H9 (cell line): ENCODE data around the gene ZNF213. TPM values are rescaled to one million over a fixed set of nuclear protein-coding genes. Genes with fewer than 3 reads are reported as not detected.
A peak's percentile ranks its signal among the peaks of the same experiment; 100 is the strongest.

Experiments
- DNase-seq: peaks from one replicate; pipeline ENCODE4 v3.0.0-alpha.2; 2017
- H2AFZ ChIP-seq: one replicate; pipeline ENCODE4 v1.6.1; 2013; ENCODE audit warnings: mild to moderate bottlenecking, low read length, control low read depth, moderate library complexity
- H2AK5ac ChIP-seq: 2 replicates; pipeline ENCODE4 v1.6.1; 2013; ENCODE audit warnings: low read length, control low read depth, mixed read lengths; ENCODE audit not compliant: insufficient read length
- H2BK120ac ChIP-seq: one replicate; pipeline ENCODE4 v1.6.1; 2013; ENCODE audit warnings: low read depth, mild to moderate bottlenecking, low read length, control low read depth, inconsistent platforms; ENCODE audit not compliant: poor library complexity, severe bottlenecking
- H2BK12ac ChIP-seq: 2 replicates; pipeline ENCODE4 v1.6.1; 2013; ENCODE audit warnings: low read length, control low read depth, mixed read lengths, low read depth; ENCODE audit not compliant: insufficient read length
- H2BK15ac ChIP-seq: 2 replicates; pipeline ENCODE4 v1.6.1; 2013; ENCODE audit warnings: low read depth, low read length, control low read depth
- H2BK20ac ChIP-seq: one replicate; pipeline ENCODE4 v1.6.1; 2013; ENCODE audit warnings: low read depth, mild to moderate bottlenecking, low read length, control low read depth, inconsistent platforms; ENCODE audit not compliant: poor library complexity, severe bottlenecking
- H2BK5ac ChIP-seq: 2 replicates; pipeline ENCODE4 v1.6.1; 2013; ENCODE audit warnings: low read length, control low read depth, mixed read lengths; ENCODE audit not compliant: insufficient read length
- H3K14ac ChIP-seq: 2 replicates; pipeline ENCODE4 v1.6.1; 2013; ENCODE audit warnings: low read length, control low read depth; ENCODE audit not compliant: insufficient read depth
- H3K18ac ChIP-seq: 2 replicates; pipeline ENCODE4 v1.6.1; 2013; ENCODE audit warnings: low read depth, mild to moderate bottlenecking, mixed read lengths, low read length, control low read depth; ENCODE audit not compliant: insufficient read length
- H3K23ac ChIP-seq: 2 replicates; pipeline ENCODE4 v1.6.1; 2013; ENCODE audit warnings: low read length, control low read depth, mixed read lengths, low read depth; ENCODE audit not compliant: insufficient read length
- H3K23me2 ChIP-seq: 2 replicates; pipeline ENCODE4 v1.6.1; 2013; ENCODE audit warnings: low read depth, mild to moderate bottlenecking, mixed read lengths, low read length, control low read depth; ENCODE audit not compliant: insufficient read length, poor library complexity, severe bottlenecking
- H3K27ac ChIP-seq: 2 replicates; pipeline ENCODE4 v1.5.1; 2013; ENCODE audit warnings: low read length, control low read depth, mixed read lengths, low read depth; ENCODE audit not compliant: insufficient read length
- H3K27me3 ChIP-seq: 2 replicates; pipeline ENCODE4 v1.6.1; 2013; ENCODE audit warnings: low read length, control low read depth, inconsistent platforms; ENCODE audit not compliant: insufficient read depth
- H3K4ac ChIP-seq: 2 replicates; pipeline ENCODE4 v1.6.1; 2013; ENCODE audit warnings: low read depth, mild to moderate bottlenecking, control low read depth, inconsistent platforms, low read length, moderate library complexity
- H3K4me1 ChIP-seq: 2 replicates; pipeline ENCODE4 v1.6.1; 2013; ENCODE audit warnings: low read length, control low read depth, inconsistent platforms; ENCODE audit not compliant: insufficient read depth
- H3K4me2 ChIP-seq: 2 replicates; pipeline ENCODE4 v1.6.1; 2013; ENCODE audit warnings: low read length, control low read depth, mixed read lengths; ENCODE audit not compliant: insufficient read length, insufficient read depth
- H3K56ac ChIP-seq: 2 replicates; pipeline ENCODE4 v1.6.1; 2013; ENCODE audit warnings: low read depth, mild to moderate bottlenecking, mixed read lengths, low read length, control low read depth; ENCODE audit not compliant: insufficient read length
- H3K79me1 ChIP-seq: 2 replicates; pipeline ENCODE4 v1.6.1; 2013; ENCODE audit warnings: low read depth, mild to moderate bottlenecking, moderate library complexity, low read length, control low read depth, inconsistent platforms; ENCODE audit not compliant: insufficient read depth, poor library complexity, severe bottlenecking
- H3K79me2 ChIP-seq: 2 replicates; pipeline ENCODE4 v1.6.1; 2013; ENCODE audit warnings: low read length, control low read depth, inconsistent platforms; ENCODE audit not compliant: insufficient read depth
- H3K9ac ChIP-seq: 2 replicates; pipeline ENCODE4 v1.6.1; 2013; ENCODE audit warnings: low read length, control low read depth, mixed read lengths; ENCODE audit not compliant: insufficient read length; ENCODE audit errors: extremely low read depth
- H3K9me3 ChIP-seq: one replicate; pipeline ENCODE4 v1.6.1; 2013; ENCODE audit warnings: low read depth, low read length, inconsistent platforms; ENCODE audit not compliant: control insufficient read depth
- H3T11ph ChIP-seq: one replicate; pipeline ENCODE4 v1.6.1; 2013; ENCODE audit warnings: mild to moderate bottlenecking, low read length, control low read depth, inconsistent platforms
- H4K20me1 ChIP-seq: one replicate; pipeline ENCODE4 v1.6.1; 2013; ENCODE audit not compliant: control insufficient read depth, insufficient read length, insufficient read depth
- H4K5ac ChIP-seq: 2 replicates; pipeline ENCODE4 v1.6.1; 2013; ENCODE audit warnings: low read depth, mild to moderate bottlenecking, mixed read lengths, low read length, control low read depth; ENCODE audit not compliant: insufficient read length
- H4K8ac ChIP-seq: replicated peaks from 2 replicates; pipeline ENCODE4 v1.6.1; 2013; ENCODE audit warnings: low read length, control low read depth, mixed read lengths, low read depth; ENCODE audit not compliant: insufficient read length
- H4K91ac ChIP-seq: 2 replicates; pipeline ENCODE4 v1.6.1; 2013; ENCODE audit warnings: low read depth, mild to moderate bottlenecking, moderate library complexity, mixed read lengths, low read length, control low read depth; ENCODE audit not compliant: insufficient read length
- H3K27ac Mint-ChIP-seq, 3 experiments: 2 replicates in 2 of 3; 3 replicates in 1 of 3; pipeline ENCODE4 v1.8.0; 2020 to 2021; ENCODE audit warnings: mixed read lengths in 3 of 3, mild to moderate bottlenecking in 1 of 3, moderate library complexity in 1 of 3
- H3K27me3 Mint-ChIP-seq: 2 replicates; pipeline ENCODE4 v1.8.0; 2021; ENCODE audit warnings: low read depth, mild to moderate bottlenecking, moderate library complexity, mixed read lengths
- H3K36me3 Mint-ChIP-seq, 3 experiments: 2 replicates in 2 of 3; 3 replicates in 1 of 3; pipeline ENCODE4 v1.8.0; 2020 to 2021; ENCODE audit warnings: low read depth in 3 of 3, mixed read lengths in 3 of 3; ENCODE audit not compliant: insufficient read depth in 1 of 3
- H3K4me1 Mint-ChIP-seq, 2 experiments: 2 replicates each; pipeline ENCODE4 v1.8.0; 2020; ENCODE audit warnings: mixed read lengths in 2 of 2
- H3K4me3 Mint-ChIP-seq, 2 experiments: 2 replicates in 1 of 2; 3 replicates in 1 of 2; pipeline ENCODE4 v1.8.0; 2020 to 2021; ENCODE audit warnings: mild to moderate bottlenecking in 2 of 2, mixed read lengths in 2 of 2, moderate library complexity in 1 of 2
- H3K9me3 Mint-ChIP-seq, 2 experiments: 2 replicates in 1 of 2; 3 replicates in 1 of 2; pipeline ENCODE4 v1.8.0; 2020; ENCODE audit warnings: mild to moderate bottlenecking in 2 of 2, mixed read lengths in 2 of 2, moderate library complexity in 1 of 2
- WGBS: extraction: QIAGEN DNeasy Blood & Tissue Kit; methylation state at CpG from one replicate; pipeline ENCODE4 v1.1.7; 2013; ENCODE audit warnings: missing lambda C conversion rate, low lambda C conversion rate, mixed read lengths; ENCODE audit not compliant: insufficient read length; ENCODE audit errors: extremely low coverage; 5-methylcytosine and 5-hydroxymethylcytosine counted together
- total RNA-seq: library from RNA; stranded (reverse); gene quantifications from 2 replicates; pipeline ENCODE4 v1.2.1, GENCODE V29; 2021
- TF ChIP-seq, protein P1 (sequence below): fragments of 200-600 bp; sonication (generic); conservative IDR thresholded peaks from 3 replicates; pipeline ENCODE4 v1.8.0; 2021; ENCODE audit warnings: antibody characterized with exemption, mild to moderate bottlenecking

Gene ZNF213
- total RNA-seq, 1 experiment from 2014 or later = 6.4 TPM

DNA sequence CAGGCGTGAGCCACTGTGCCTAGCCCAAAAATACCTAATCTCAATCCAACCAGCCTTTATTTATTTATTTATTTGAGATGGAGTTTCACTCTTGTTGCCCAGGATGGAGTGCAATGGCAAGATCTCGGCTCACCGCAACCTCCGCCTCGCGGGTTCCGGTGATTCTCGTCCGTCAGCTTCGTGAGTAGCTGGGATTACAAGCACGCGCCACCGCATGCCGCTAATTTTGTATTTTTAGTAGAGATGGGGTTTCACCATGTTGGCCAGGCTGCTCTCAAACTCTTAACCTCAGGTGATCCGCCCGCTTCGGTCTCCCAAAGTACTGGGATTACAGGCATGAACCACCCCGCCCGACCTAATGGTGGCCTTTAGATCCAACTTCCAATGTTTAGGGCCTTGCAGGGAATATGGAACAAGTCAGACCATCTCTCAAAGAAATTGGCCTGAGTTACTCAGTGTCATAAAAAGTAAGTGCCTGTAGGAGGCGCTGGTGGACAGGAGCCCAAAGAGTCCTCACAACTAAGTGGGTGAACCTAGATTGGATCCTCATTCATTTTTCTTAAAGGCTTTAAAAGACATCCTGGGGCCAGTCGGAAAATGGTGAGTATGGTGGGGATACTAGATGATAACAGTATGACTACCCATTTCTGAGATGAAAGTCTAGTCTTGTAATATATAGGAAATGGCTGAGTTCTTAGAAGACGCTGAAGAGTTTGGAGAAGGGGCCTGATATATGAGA lies 40.4 kb upstream of the ZNF213 start:
- H3K27ac Mint-ChIP-seq = peak overlapping the region; percentile 71 to 87 (median 81); a peak in 4 of 7 replicates
- no CpG with 5 or more reads among the region's 22 CpGs for WGBS
- DNase-seq = no peak

More for the DNA sequence above, 40.4 kb upstream of the ZNF213 start:
- Histone ChIP-seq H3K4me1 (peaks cover 3% of the 10 kb centered on the region; the same call in 1 of the 2 replicates), H4K91ac (no peak overlapping the region), H3K9ac (no peak overlapping the region), H3K9me3 (no peaks in the 10 kb centered on the region), H2AK5ac (no peak overlapping the region), H3K23ac (no peak overlapping the region), H3K79me2 (peaks cover 17% of the 10 kb centered on the region; the same call in 1 of the 2 replicates), H3K27me3 (no peaks in the 10 kb centered on the region), H4K20me1 (no peaks in the 10 kb centered on the region), H3K27ac (no peak overlapping the region), H3K14ac (no peak overlapping the region), H2BK5ac (no peak overlapping the region), H3K4ac (no peak overlapping the region), H4K5ac (no peak overlapping the region), H2BK12ac (no peak overlapping the region), H2BK20ac (no peak overlapping the region), H3K56ac (no peak overlapping the region), H2BK120ac (no peak overlapping the region), H3T11ph (no peak overlapping the region), H3K18ac (no peak overlapping the region), H3K79me1 (peaks cover 6% of the 10 kb centered on the region), H4K8ac (no peak overlapping the region), H2AFZ (no peak overlapping the region), H3K4me2 (no peak overlapping the region), H3K23me2 (peaks cover 22% of the 10 kb centered on the region), H2BK15ac (no peak overlapping the region)
- no peaks in the 10 kb centered on the region for H3K9me3 Mint-ChIP-seq
- H3K4me1 Mint-ChIP-seq = peaks cover 30% of the 10 kb centered on the region in 2 experiments
- peaks cover 44 to 76% (median 58%) of the 10 kb centered on the region in 3 experiments for H3K36me3 Mint-ChIP-seq
- TF ChIP-seq, protein P1, sequence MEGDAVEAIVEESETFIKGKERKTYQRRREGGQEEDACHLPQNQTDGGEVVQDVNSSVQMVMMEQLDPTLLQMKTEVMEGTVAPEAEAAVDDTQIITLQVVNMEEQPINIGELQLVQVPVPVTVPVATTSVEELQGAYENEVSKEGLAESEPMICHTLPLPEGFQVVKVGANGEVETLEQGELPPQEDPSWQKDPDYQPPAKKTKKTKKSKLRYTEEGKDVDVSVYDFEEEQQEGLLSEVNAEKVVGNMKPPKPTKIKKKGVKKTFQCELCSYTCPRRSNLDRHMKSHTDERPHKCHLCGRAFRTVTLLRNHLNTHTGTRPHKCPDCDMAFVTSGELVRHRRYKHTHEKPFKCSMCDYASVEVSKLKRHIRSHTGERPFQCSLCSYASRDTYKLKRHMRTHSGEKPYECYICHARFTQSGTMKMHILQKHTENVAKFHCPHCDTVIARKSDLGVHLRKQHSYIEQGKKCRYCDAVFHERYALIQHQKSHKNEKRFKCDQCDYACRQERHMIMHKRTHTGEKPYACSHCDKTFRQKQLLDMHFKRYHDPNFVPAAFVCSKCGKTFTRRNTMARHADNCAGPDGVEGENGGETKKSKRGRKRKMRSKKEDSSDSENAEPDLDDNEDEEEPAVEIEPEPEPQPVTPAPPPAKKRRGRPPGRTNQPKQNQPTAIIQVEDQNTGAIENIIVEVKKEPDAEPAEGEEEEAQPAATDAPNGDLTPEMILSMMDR = peak; percentile 88
- peak overlapping the region in 1 of 2 experiments; percentile 2; a peak in 2 of 5 replicates for H3K4me3 Mint-ChIP-seq
- H3K27me3 Mint-ChIP-seq = no peaks in the 10 kb centered on the region; the same call in 1 of the 2 replicates
